ENCODE measurements around the gene RNF130. TPM values are rescaled to one million over a fixed set of nuclear protein-coding genes. Genes with fewer than 3 reads are reported as not detected.

Gene RNF130
- total and polyA plus RNA-seq, 9 of the 15 experiments (the other 6 are each of a cell fraction or from before 2014, with no cell fraction given), result 5.8 to 39.4 (median 27.1) TPM

- TF ChIP-seq, protein P1, sequence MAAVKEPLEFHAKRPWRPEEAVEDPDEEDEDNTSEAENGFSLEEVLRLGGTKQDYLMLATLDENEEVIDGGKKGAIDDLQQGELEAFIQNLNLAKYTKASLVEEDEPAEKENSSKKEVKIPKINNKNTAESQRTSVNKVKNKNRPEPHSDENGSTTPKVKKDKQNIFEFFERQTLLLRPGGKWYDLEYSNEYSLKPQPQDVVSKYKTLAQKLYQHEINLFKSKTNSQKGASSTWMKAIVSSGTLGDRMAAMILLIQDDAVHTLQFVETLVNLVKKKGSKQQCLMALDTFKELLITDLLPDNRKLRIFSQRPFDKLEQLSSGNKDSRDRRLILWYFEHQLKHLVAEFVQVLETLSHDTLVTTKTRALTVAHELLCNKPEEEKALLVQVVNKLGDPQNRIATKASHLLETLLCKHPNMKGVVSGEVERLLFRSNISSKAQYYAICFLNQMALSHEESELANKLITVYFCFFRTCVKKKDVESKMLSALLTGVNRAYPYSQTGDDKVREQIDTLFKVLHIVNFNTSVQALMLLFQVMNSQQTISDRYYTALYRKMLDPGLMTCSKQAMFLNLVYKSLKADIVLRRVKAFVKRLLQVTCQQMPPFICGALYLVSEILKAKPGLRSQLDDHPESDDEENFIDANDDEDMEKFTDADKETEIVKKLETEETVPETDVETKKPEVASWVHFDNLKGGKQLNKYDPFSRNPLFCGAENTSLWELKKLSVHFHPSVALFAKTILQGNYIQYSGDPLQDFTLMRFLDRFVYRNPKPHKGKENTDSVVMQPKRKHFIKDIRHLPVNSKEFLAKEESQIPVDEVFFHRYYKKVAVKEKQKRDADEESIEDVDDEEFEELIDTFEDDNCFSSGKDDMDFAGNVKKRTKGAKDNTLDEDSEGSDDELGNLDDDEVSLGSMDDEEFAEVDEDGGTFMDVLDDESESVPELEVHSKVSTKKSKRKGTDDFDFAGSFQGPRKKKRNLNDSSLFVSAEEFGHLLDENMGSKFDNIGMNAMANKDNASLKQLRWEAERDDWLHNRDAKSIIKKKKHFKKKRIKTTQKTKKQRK (IDR thresholded peaks at IDR 0.05; ENCODE audit: borderline replicate concordance, low read depth, low read length), result no peak
- TF ChIP-seq MEIS2 (IDR thresholded peaks at IDR 0.05; ENCODE audit: partially characterized antibody) (peak; percentile 89), PHF21A (IDR thresholded peaks at IDR 0.05; ENCODE audit: borderline replicate concordance, low read depth) (no peak), GTF2F1 (IDR thresholded peaks at IDR 0.05; ENCODE audit: low read depth, low read length) (peak; percentile 74; the same call in 1 of the 2 replicates), RHOXF2B (CRISPR knock-in tag; conservative IDR thresholded peaks at IDR 0.05) (no peak), BRD9 (IDR thresholded peaks at IDR 0.05; ENCODE audit: low read depth, partially characterized antibody) (no peak), MLX (CRISPR knock-in tag; conservative IDR thresholded peaks at IDR 0.05) (peak; percentile 68 to 97; a peak in 3 of 4 replicates), FOS (IDR thresholded peaks at IDR 0.05; ENCODE audit: extremely low read depth, insufficient read length) (no peak), ZBTB1 (CRISPR knock-in tag; IDR thresholded peaks at IDR 0.05; ENCODE audit: borderline replicate concordance, low read depth) (peak; percentile 86; the same call in 1 of the 2 replicates), RAD21 (CRISPR knock-in tag; conservative IDR thresholded peaks at IDR 0.05 in 1 of 2, IDR thresholded peaks at IDR 0.05 in 1 of 2) (peak; percentile 13 to 16; a peak in 2 of 4 replicates), FOXK1 (CRISPR knock-in tag; IDR thresholded peaks at IDR 0.05; ENCODE audit: borderline replicate concordance) (0 out of 2 replicates have a peak, but pooled peaks have one; percentile 79), SMARCC2 (IDR thresholded peaks at IDR 0.05; ENCODE audit: low read depth) (no peak), TCF15 (CRISPR knock-in tag; IDR thresholded peaks at IDR 0.05) (peak; percentile 65; the same call in 1 of the 2 replicates), ATF3 (IDR thresholded peaks at IDR 0.05) (no peak), ATF3 (CRISPR knock-in tag; conservative IDR thresholded peaks at IDR 0.05) (no peak), HDAC8 (tag; IDR thresholded peaks at IDR 0.05) (peak; percentile 94), SREBF2 (CRISPR knock-in tag; IDR thresholded peaks at IDR 0.05) (no peak), ZBTB7A (IDR thresholded peaks at IDR 0.05; ENCODE audit: borderline replicate concordance, control insufficient read depth, low read depth, low read length) (no peak), ELF4 (CRISPR knock-in tag; IDR thresholded peaks at IDR 0.05) (no peak), RBM15 (IDR thresholded peaks at IDR 0.05; ENCODE audit: insufficient read depth, low read length) (no peak)
- TF ChIP-seq, protein P2, sequence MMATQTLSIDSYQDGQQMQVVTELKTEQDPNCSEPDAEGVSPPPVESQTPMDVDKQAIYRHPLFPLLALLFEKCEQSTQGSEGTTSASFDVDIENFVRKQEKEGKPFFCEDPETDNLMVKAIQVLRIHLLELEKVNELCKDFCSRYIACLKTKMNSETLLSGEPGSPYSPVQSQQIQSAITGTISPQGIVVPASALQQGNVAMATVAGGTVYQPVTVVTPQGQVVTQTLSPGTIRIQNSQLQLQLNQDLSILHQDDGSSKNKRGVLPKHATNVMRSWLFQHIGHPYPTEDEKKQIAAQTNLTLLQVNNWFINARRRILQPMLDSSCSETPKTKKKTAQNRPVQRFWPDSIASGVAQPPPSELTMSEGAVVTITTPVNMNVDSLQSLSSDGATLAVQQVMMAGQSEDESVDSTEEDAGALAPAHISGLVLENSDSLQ (IDR thresholded peaks at IDR 0.05), result no peak
Observed at GRCh38 chr5:180071531-180072255, at the start of gene RNF130 (continued).
